SK-N-SH (cell line): ENCODE data around the gene AVPR2. TPM values are rescaled to one million over a fixed set of nuclear protein-coding genes. Genes with fewer than 3 reads are reported as not detected.

ENCODE experiments used
- CTCF ChIA-PET: fragments of 300-600, 350-600 bp; formaldehyde crosslinking; extraction: SDS; loops from one replicate; lab custom pipeline; 2021; lab: Yijun Ruan, JAX
- POLR2A ChIA-PET: fragments of 350-600 bp; sonication (Branson Sonifier 250); formaldehyde crosslinking; extraction: SDS; loops from one replicate; lab custom pipeline; 2020; ENCODE audit warnings: antibody characterized with exemption, inconsistent platforms; lab: Yijun Ruan, JAX
- DNase-seq: peaks from one replicate; pipeline ENCODE4 v3.0.0; 2012
- H2AFZ ChIP-seq: fragments of 200-600 bp; sonication (generic); 2 replicates; pipeline ENCODE4 v1.8.1; 2016; ENCODE audit warnings: antibody characterized with exemption, mild to moderate bottlenecking, low read depth
- H3F3A ChIP-seq: fragments of 200-600 bp; sonication (generic); replicated peaks from 2 replicates; pipeline ENCODE3; 2016; ENCODE audit warnings: antibody characterized with exemption, mild to moderate bottlenecking; ENCODE audit not compliant: insufficient read depth
- H3K27ac ChIP-seq, 2 experiments: fragments of 200-500 bp in 1 of 2; fragments of 200-600 bp in 1 of 2; sonication (Bioruptor generic) in 1 of 2; sonication (generic), shearing (Covaris generic) in 1 of 2; 2 replicates each; pipeline versions ENCODE4 v1.5.1 to v1.6.1; 2014 to 2016; ENCODE audit warnings: low read depth in 2 of 2, inconsistent platforms in 1 of 2, low read length in 1 of 2, mild to moderate bottlenecking in 1 of 2, mixed read lengths in 1 of 2
- H3K27me3 ChIP-seq: fragments of 200-600 bp; sonication (generic), shearing (Covaris generic); 2 replicates; pipeline ENCODE4 v1.6.1; 2016; ENCODE audit warnings: mixed run types; ENCODE audit not compliant: insufficient read depth
- H3K36me3 ChIP-seq, 2 experiments: fragments of 200-500 bp in 1 of 2; fragments of 200-600 bp in 1 of 2; sonication (Bioruptor generic) in 1 of 2; sonication (generic) in 1 of 2; replicated peaks in 1 of 2; 2 replicates each; pipeline versions ENCODE3 to v1.5.1; 2014 to 2016; ENCODE audit warnings: low read length in 1 of 2, mild to moderate bottlenecking in 1 of 2; ENCODE audit not compliant: insufficient read depth in 2 of 2, control insufficient read depth in 1 of 2
- H3K4me1 ChIP-seq, 2 experiments: fragments of 200-500 bp in 1 of 2; fragments of 200-600 bp in 1 of 2; sonication (Bioruptor generic) in 1 of 2; sonication (generic), shearing (Covaris generic) in 1 of 2; 2 replicates each; pipeline versions ENCODE4 v1.5.1 to v1.6.1; 2014 to 2016; ENCODE audit warnings: low read depth in 1 of 2, low read length in 1 of 2, mixed run types in 1 of 2; ENCODE audit not compliant: insufficient read depth in 2 of 2, control insufficient read depth in 1 of 2
- H3K4me2 ChIP-seq: fragments of 200-600 bp; sonication (generic), shearing (Covaris generic); 2 replicates; pipeline ENCODE4 v1.6.1; 2017; ENCODE audit warnings: mixed run types
- H3K4me3 ChIP-seq, 2 experiments: fragments of 200-500 bp in 1 of 2; fragments of 200-600 bp in 1 of 2; sonication (Bioruptor generic) in 1 of 2; sonication (generic), shearing (Covaris generic) in 1 of 2; 2 replicates each; pipeline versions ENCODE4 v1.5.1 to v1.8.1; 2014 to 2016; ENCODE audit warnings: low read depth in 2 of 2, inconsistent platforms in 1 of 2, low read length in 1 of 2, mild to moderate bottlenecking in 1 of 2, mixed read lengths in 1 of 2, moderate library complexity in 1 of 2
- H3K79me2 ChIP-seq: fragments of 200-600 bp; sonication (generic); 2 replicates; pipeline ENCODE4 v1.8.1; 2017; ENCODE audit warnings: mild to moderate bottlenecking; ENCODE audit not compliant: insufficient read depth
- H3K9ac ChIP-seq: fragments of 200-600 bp; sonication (generic); 2 replicates; pipeline ENCODE4 v1.6.1; 2017; ENCODE audit warnings: mixed run types
- H3K9me2 ChIP-seq: fragments of 200-600 bp; sonication (generic); 2 replicates; pipeline ENCODE4 v1.6.1; 2017; ENCODE audit warnings: mixed run types
- H3K9me3 ChIP-seq: fragments of 200-600 bp; sonication (generic); 2 replicates; pipeline ENCODE4 v1.6.1; 2017; ENCODE audit warnings: mixed run types, mild to moderate bottlenecking, moderate library complexity
- H4K20me1 ChIP-seq: fragments of 200-600 bp; sonication (generic); 2 replicates; pipeline ENCODE4 v1.6.1; 2017; ENCODE audit warnings: mild to moderate bottlenecking, mixed run types; ENCODE audit not compliant: insufficient read depth
- CHD2 ChIP-seq: fragments of 150-350 bp; IDR thresholded peaks from 2 replicates; pipeline ENCODE4 v1.6.1; 2018; ENCODE audit warnings: low read length; ENCODE audit not compliant: partially characterized antibody
- ELF1 ChIP-seq: IDR thresholded peaks from 2 replicates; pipeline ENCODE4 v1.4.0; 2012
- FOXJ3 ChIP-seq: sonication (generic); formaldehyde crosslinking; IDR thresholded peaks from 2 replicates; pipeline ENCODE4 v1.5.1; 2020; ENCODE audit warnings: mild to moderate bottlenecking, missing genetic modification reagents
- FOXM1 ChIP-seq: IDR thresholded peaks from 2 replicates; pipeline ENCODE4 v1.4.0; 2012; ENCODE audit warnings: low read depth, mild to moderate bottlenecking
- GATA2 ChIP-seq: sonication (generic); formaldehyde crosslinking; IDR thresholded peaks from 2 replicates; pipeline ENCODE4 v1.5.0; 2020; ENCODE audit warnings: mild to moderate bottlenecking, missing genetic modification reagents
- IRF3 ChIP-seq: fragments of 150-350 bp; IDR thresholded peaks from 2 replicates; pipeline ENCODE4 v1.6.1; 2016; ENCODE audit warnings: mild to moderate bottlenecking, low read depth, low read length
- MEF2A ChIP-seq: IDR thresholded peaks from 2 replicates; pipeline ENCODE4 v1.4.0; 2012; ENCODE audit warnings: low read depth, borderline replicate concordance
- MXI1 ChIP-seq: IDR thresholded peaks from 2 replicates; pipeline ENCODE4 v1.6.1; 2012; ENCODE audit warnings: mild to moderate bottlenecking, low read depth, low read length, improper control_type of control experiment
- PBX3 ChIP-seq: IDR thresholded peaks from 2 replicates; pipeline ENCODE4; 2012
- POLR2AphosphoS5 ChIP-seq: IDR thresholded peaks from 2 replicates; pipeline ENCODE4 v1.6.1; 2012; ENCODE audit warnings: low read depth, low read length
- RAD21 ChIP-seq: IDR thresholded peaks from 2 replicates; pipeline ENCODE4 v1.6.1; 2012; ENCODE audit warnings: mild to moderate bottlenecking, low read length
- RFX5 ChIP-seq: IDR thresholded peaks from 2 replicates; pipeline ENCODE4 v1.6.1; 2012; ENCODE audit warnings: mild to moderate bottlenecking, improper control_type of control experiment, low read length
- TCF12 ChIP-seq: IDR thresholded peaks from 2 replicates; pipeline ENCODE4 v1.4.0; 2012
- USF2 ChIP-seq: fragments of 150-350 bp; IDR thresholded peaks from 2 replicates; pipeline ENCODE4 v1.6.1; 2017; ENCODE audit warnings: antibody characterized with exemption, low read length, low read depth, borderline replicate concordance
- ZBTB33 ChIP-seq: IDR thresholded peaks from 2 replicates; pipeline ENCODE4 v1.4.0; 2012; ENCODE audit warnings: low read depth, borderline replicate concordance
- WGBS: methylation state at CpG from one replicate; pipeline ENCODE4 v1.1.6; 2017; ENCODE audit warnings: low lambda C conversion rate; 5-methylcytosine and 5-hydroxymethylcytosine counted together
- polyA plus RNA-seq, 3 experiments: library from polyadenylated mRNA; depleted of rRNA; stranded (reverse); fragments of >200 nt; gene quantifications; 2 replicates each; pipeline ENCODE4 v1.2.3, GENCODE V29; 2012

Gene AVPR2
- polyA plus RNA-seq, 1 of the 3 experiments (the other 2 are of a cell fraction): not detected

GRCh38 chrX:153902385-153902784 is 2.1 kb upstream of the AVPR2 start:
- WGBS: 18% methylated on average over 4 of the region's 10 CpGs
- Histone ChIP-seq H3K27ac (peak overlapping the region in 1 of 2 experiments; percentile 0; a peak in 2 of 4 replicates), H3F3A (no peaks in the 10 kb centered on the region), H3K36me3 (no peaks in the 10 kb centered on the region), H3K4me3 (no peak overlapping the region), H3K9me2 (no peaks in the 10 kb centered on the region), H3K4me1 (peaks cover 0 to 33% of the 10 kb centered on the region in 2 experiments; a peak in 1 of 4 replicates), H3K9ac (no peak overlapping the region), H3K27me3 (peaks cover 32% of the 10 kb centered on the region), H2AFZ (no peak overlapping the region), H3K9me3 (no peaks in the 10 kb centered on the region), H3K79me2 (no peaks in the 10 kb centered on the region), H4K20me1 (no peaks in the 10 kb centered on the region), H3K4me2 (no peak overlapping the region)
- peak; percentile 59 for DNase-seq
- no peak for TF ChIP-seq FOXM1
- ChIA-PET CTCF (interaction anchor here (1.0 to 1.6 kb wide), 2 partner anchors 9 to 83 kb away, joined by 3 read pairs; no protein-coding TSS in a partner anchor), POLR2A (no interaction called here)

- Histone ChIP-seq H3K36me3 (no peaks in the 10 kb centered on the region), H3K4me2 (no peak overlapping the region), H3K79me2 (no peaks in the 10 kb centered on the region), H3F3A (no peaks in the 10 kb centered on the region), H3K9me3 (no peaks in the 10 kb centered on the region), H3K9ac (no peak overlapping the region), H3K4me1 (peaks cover 0 to 33% of the 10 kb centered on the region in 2 experiments; a peak in 1 of 4 replicates), H3K4me3 (no peak overlapping the region), H3K27ac (peak overlapping the region in 1 of 2 experiments; percentile 64; a peak in 2 of 4 replicates), H3K9me2 (no peaks in the 10 kb centered on the region), H2AFZ (no peak overlapping the region), H4K20me1 (no peaks in the 10 kb centered on the region), H3K27me3 (peaks cover 40% of the 10 kb centered on the region)
- POLR2A ChIA-PET: interaction anchor here (0.6 kb wide), 1 partner anchor 24 kb away, joined by 3 read pairs; no protein-coding TSS in a partner anchor
- CTCF ChIA-PET: interaction anchor here (1.6 to 1.7 kb wide), 2 partner anchors 10 to 84 kb away, joined by 3 to 4 read pairs; no protein-coding TSS in a partner anchor
- 64% methylated on average over 18 of the region's 18 CpGs for WGBS
- DNase-seq: peak; percentile 54
- TF ChIP-seq TCF12 (no peak), RFX5 (no peak), FOXJ3 (CRISPR knock-in tag) (no peak), IRF3 (no peak), RAD21 (no peak), USF2 (no peak), FOXM1 (no peak), POLR2AphosphoS5 (no peak), ELF1 (no peak), MXI1 (no peak), CHD2 (no peak), GATA2 (CRISPR knock-in tag) (no peak), ZBTB33 (no peak), PBX3 (no peak), MEF2A (no peak)
Measured at GRCh38 chrX:153903238-153903980, 1.1 kb upstream of the AVPR2 start.
